AG09319 (cell line): ENCODE data around the gene VPS13D.

Experiments
- DNase-seq: peaks from one replicate; pipeline ENCODE4 v3.0.0-alpha.2; 2010; ENCODE audit warnings: low read depth; ENCODE audit errors: extremely low read depth
- TF ChIP-seq, protein P1 (sequence below): IDR thresholded peaks from 2 replicates; pipeline ENCODE4 v1.5.1; 2011; ENCODE audit warnings: low read depth, mild to moderate bottlenecking, inconsistent platforms, low read length, moderate library complexity

The VPS13D gene

DNA sequence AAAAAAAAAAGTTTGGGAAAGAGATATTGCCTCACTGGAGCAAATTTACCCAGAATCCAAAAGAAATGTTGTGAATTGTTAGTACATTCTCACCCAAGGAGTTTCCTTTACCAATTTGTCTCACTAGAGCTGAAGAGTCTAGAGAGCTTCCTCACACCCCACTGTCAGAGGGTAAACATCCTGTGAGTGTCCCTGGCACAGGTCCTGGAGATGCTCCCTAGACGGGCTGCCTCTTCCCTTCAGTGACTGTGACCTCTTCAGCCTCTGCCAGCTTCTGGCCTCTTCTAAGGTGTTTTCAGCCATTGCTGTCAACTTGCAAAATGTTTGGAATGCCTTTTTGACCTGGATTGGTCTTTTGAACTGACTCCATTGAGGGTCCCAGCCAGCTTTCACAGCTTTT lies 228.7 kb downstream of the VPS13D start:
- TF ChIP-seq, protein P1, sequence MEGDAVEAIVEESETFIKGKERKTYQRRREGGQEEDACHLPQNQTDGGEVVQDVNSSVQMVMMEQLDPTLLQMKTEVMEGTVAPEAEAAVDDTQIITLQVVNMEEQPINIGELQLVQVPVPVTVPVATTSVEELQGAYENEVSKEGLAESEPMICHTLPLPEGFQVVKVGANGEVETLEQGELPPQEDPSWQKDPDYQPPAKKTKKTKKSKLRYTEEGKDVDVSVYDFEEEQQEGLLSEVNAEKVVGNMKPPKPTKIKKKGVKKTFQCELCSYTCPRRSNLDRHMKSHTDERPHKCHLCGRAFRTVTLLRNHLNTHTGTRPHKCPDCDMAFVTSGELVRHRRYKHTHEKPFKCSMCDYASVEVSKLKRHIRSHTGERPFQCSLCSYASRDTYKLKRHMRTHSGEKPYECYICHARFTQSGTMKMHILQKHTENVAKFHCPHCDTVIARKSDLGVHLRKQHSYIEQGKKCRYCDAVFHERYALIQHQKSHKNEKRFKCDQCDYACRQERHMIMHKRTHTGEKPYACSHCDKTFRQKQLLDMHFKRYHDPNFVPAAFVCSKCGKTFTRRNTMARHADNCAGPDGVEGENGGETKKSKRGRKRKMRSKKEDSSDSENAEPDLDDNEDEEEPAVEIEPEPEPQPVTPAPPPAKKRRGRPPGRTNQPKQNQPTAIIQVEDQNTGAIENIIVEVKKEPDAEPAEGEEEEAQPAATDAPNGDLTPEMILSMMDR: no peak
- no peak for DNase-seq

DNA sequence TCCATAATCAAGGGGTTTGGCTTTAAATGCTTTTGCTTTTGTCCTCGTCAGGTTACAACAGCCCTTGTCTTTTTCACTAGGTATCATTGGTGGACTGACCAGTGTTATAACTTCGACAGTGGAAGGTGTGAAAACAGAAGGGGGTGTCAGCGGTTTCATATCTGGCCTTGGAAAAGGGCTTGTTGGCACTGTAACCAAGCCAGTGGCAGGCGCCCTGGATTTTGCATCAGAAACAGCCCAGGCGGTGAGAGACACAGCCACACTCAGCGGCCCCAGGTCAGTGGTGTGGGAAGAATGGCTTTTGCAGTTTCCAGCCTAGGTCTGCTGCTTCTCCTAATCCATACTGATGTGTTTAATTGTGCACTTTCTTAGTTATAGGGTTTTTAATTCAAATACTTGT lies 230.3 kb downstream of the VPS13D start:
- TF ChIP-seq, protein P1: no peak
- no peak for DNase-seq

DNA sequence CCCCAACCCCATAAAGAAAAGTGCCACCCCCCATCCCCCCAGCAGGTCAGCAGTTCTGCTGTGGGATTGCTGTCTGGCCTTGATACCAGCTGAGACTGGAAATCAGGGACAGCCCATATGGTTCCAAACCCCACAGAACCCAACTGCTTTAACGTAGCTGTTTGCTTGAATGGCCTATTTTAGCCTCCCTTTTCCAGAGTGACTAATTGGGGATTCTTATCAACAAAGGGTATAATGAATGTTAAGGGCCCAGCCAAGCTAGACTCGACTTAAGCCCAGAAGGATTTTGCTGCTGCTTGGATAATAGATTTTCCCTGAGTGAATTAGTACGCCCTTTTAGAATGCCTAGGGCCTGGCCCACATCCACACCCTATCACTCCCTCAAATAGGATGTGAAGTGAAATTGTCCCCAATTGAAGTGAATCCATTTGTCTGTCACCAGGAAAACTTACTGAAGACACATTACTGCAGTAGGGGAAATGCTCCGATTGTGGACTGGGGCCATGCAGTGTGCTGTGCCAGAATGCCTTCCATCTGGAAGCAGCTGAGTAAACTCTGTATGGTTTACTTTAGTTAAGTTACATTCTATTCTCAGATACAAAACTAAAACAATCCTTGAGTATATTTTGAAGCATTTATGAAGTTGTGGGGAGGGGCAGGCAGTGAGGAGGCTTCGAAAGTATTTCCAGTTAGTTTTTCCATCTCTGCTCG lies 231.2 kb downstream of the VPS13D start:
- TF ChIP-seq, protein P1: no peak
- DNase-seq: no peak

DNA sequence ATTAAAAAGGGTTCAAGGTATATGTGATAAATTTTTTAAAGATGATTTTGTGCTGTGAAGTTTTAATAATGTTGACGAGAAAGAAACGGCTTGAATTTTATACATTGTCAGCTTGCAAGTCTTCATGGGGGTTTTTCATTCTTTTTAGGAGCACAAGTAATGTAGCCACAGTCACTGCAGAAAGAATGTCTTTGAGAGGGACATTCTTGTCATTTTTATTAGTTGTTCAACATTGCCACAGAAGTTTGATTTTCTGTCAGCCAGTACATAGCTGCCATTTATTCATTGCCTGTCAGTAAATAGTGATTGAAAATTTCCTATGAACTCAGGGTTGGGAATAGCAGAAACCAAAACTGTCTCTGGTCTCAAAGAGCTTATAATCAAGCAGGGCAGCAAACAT lies 231.9 kb downstream of the VPS13D start:
- DNase-seq: no peak
- TF ChIP-seq, protein P1: no peak

DNA sequence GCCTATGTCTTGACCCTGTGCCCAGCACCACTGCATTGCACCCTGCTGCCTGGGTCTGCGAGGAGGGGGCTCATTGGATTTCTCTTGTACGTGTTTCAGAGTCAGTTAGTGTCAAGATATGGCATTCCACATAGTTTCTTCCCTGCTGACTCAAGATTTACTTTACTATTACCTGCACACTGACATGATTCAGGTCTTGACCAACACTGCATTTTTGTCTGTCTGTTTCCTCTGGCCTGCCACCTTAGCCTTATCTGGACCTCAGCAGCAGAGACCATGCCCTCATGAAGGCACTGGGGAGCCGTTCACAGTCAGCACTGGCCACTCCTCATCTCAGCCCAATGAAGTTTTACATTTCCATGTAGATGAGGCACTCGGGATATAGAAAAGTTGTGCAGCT lies 232.8 kb downstream of the VPS13D start:
- TF ChIP-seq, protein P1: no peak
- no peak for DNase-seq

DNA sequence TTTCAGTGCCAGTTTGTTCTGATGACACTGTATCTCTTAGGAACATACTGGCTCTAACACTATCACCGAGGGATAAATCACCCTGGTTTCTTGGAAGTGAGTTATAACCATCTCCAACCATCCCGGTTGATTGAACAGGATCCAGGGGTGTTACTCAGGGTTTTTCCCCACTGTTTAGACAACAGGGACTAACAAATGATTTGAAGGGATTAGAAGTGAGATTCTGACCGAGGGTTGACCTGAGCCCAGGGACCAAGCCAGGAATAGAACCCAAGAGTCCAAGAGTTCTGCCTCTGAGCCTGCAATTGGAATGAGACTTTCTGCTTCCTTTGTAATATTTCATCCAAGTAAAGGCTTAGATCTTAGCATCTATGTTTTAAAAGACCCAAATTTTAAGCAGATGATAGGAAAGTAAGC lies 234.2 kb downstream of the VPS13D start:
- TF ChIP-seq, protein P1: no peak
- DNase-seq: no peak

DNA sequence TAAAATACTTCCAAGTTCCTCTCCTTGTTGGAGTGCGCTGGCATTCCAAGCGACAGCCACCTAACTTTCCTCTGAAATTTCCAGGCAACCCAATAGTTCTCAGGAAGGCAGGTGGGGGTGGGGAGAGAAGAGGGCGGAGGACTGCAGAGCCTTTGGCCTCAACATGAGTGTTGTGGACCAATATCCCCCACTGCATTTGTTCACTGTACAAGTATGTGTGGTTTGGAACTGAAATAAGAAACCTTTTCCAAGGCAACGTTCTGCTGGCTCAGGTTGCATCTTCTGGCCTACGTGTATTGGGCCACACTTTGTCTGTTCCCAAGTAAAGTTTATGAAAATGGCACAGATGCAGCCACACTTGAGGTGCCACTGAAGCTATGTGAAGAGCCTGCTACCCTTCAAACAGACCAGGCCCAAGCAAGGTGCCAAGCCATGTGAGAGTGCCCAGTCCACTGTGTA lies 234.8 kb downstream of the VPS13D start:
- TF ChIP-seq, protein P1: no peak
- DNase-seq: peak; percentile 93
